Astrocyte of the cerebellum (primary cell): ENCODE measurements around the gene RBM17.

ENCODE experiments used
- DNase-seq: peaks from one replicate; pipeline ENCODE4 v3.0.0-alpha.2; 2011; ENCODE audit warnings: low read depth
- H3K4me3 ChIP-seq: 2 replicates; pipeline ENCODE4 v1.5.1; 2011; ENCODE audit warnings: mild to moderate bottlenecking, low read depth, low read length, moderate library complexity
- in situ Hi-C: cut with HindIII; loops from 2 replicates; pipeline ENCODE4 v1.10.0; 2017; ENCODE audit warnings: low sequenced_read_pairs
- TF ChIP-seq, protein P1 (sequence below): IDR thresholded peaks from 2 replicates; pipeline ENCODE4 v1.5.1; 2012; ENCODE audit warnings: low read length, low read depth, moderate library complexity, mild to moderate bottlenecking; ENCODE audit errors: missing control alignments

The RBM17 gene

DNA sequence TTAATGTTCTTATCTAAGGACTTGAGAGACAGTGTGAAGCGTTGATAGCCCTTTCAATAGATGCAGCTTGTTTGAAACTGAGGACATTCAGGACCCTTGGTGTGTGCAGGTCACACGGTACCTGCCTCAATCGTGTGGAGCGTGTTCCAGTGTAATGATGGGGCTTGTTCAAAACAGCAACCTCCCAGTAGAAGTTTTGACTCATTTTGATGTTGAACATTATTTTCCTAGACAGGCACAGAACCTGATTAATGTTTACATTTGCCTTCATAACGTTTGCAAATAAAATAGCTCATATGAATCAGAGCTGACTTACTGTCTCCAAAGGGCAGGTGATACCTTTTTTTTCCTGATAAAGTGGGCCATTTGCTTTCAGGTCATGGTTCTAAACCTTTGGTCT, 21.3 kb downstream of the RBM17 start:
- in situ Hi-C loops: no loop called here
- TF ChIP-seq, protein P1, sequence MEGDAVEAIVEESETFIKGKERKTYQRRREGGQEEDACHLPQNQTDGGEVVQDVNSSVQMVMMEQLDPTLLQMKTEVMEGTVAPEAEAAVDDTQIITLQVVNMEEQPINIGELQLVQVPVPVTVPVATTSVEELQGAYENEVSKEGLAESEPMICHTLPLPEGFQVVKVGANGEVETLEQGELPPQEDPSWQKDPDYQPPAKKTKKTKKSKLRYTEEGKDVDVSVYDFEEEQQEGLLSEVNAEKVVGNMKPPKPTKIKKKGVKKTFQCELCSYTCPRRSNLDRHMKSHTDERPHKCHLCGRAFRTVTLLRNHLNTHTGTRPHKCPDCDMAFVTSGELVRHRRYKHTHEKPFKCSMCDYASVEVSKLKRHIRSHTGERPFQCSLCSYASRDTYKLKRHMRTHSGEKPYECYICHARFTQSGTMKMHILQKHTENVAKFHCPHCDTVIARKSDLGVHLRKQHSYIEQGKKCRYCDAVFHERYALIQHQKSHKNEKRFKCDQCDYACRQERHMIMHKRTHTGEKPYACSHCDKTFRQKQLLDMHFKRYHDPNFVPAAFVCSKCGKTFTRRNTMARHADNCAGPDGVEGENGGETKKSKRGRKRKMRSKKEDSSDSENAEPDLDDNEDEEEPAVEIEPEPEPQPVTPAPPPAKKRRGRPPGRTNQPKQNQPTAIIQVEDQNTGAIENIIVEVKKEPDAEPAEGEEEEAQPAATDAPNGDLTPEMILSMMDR: no peak
- DNase-seq: no peak
- no peak overlapping the region for H3K4me3 ChIP-seq

DNA sequence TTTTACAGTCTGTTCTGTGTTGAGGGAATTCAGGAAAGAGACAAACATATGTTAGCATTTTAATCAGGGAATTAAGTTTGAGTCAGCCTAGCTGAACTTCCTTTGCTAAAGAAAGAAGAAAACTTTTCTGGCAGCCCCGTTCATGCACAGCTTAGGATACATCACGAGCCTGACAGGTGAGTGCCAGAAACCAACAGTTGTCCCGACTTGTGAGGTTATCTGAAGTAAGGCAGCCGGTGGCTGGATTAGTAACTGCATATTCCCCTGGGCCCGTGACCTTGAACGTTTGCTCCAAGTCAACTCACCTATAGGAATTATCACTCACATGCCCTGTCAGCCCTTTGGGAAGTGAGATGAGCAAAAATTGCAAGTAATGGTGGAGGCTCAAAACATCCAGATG, 24.1 kb downstream of the RBM17 start:
- no peak for DNase-seq
- no peak overlapping the region for H3K4me3 ChIP-seq
- TF ChIP-seq, protein P1: no peak
- in situ Hi-C loops: no loop called here

DNA sequence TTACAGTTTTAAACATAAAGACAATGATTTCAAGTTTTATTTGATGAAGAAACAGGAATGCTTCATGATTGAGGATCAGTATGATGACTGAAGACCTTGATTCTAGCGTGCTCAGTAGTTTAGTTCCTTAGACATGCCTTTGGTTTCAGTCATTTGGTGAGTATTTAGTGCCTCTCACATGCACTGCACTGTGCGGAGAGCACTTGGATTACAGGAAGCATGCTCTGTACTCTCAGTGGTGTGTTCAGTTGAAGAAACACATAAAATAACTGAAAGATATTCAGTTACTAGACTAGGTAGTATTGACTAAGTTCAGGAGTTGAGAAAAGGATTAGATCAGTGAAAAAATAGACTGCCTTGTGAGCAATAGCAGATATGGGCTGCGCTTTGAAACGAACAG, 25.5 kb downstream of the RBM17 start:
- H3K4me3 ChIP-seq: no peak overlapping the region
- in situ Hi-C loops: no loop called here
- TF ChIP-seq, protein P1: no peak
- no peak for DNase-seq

GRCh38 chr10:6114805-6115341, 26.0 kb downstream of the RBM17 start:
- in situ Hi-C loops: no loop called here
- DNase-seq: no peak
- TF ChIP-seq, protein P1: no peak
- H3K4me3 ChIP-seq: no peak overlapping the region

DNA sequence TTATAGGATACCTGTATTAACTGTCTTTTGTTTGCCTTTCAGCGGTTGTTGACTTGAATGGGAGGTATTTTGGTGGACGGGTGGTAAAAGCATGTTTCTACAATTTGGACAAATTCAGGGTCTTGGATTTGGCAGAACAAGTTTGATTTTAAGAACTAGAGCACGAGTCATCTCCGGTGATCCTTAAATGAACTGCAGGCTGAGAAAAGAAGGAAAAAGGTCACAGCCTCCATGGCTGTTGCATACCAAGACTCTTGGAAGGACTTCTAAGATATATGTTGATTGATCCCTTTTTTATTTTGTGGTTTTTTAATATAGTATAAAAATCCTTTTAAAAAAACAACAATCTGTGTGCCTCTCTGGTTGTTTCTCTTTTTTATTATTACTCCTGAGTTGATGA, 26.6 kb downstream of the RBM17 start:
- no peak for DNase-seq
- H3K4me3 ChIP-seq: no peak overlapping the region
- TF ChIP-seq, protein P1: no peak
- in situ Hi-C loops: no loop called here

GRCh38 chr10:6115824-6116350, 27.1 kb downstream of the RBM17 start:
- DNase-seq: no peak
- in situ Hi-C loops: no loop called here
- TF ChIP-seq, protein P1: no peak
- H3K4me3 ChIP-seq: no peak overlapping the region

DNA sequence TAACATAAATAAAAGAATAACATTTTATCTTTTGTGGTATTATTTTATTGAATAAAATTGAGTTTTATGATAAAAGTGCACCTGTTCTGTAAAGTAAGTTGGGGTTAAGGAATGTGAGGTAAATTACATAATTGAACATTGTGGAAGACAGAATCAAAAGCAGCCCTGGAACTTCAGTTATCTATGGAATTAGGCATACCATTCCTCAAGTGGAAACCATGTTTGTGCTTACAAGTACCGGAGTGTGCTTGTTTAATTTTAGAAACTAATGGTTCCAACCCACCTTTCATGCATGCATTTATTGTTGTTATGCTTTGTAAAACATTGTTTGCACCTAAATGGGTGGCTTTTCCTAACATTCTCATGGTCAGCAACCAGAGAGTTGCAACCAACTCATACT, 28.0 kb downstream of the RBM17 start:
- in situ Hi-C loops: no loop called here
- DNase-seq: no peak
- TF ChIP-seq, protein P1: no peak
- H3K4me3 ChIP-seq: no peak overlapping the region
